Spinal cord (tissue), 10 donors: ENCODE results near the gene PRM1. TPM values are rescaled to one million over a fixed set of nuclear protein-coding genes. Genes with fewer than 3 reads are reported as not detected.
A peak's percentile ranks its signal among the peaks of the same experiment; 100 is the strongest.

Source experiments
- DNase-seq, 6 donors: peaks; one replicate each; pipeline versions ENCODE4 v3.0.0 to v3.0.0-alpha.2; 2013 to 2015; ENCODE audit warnings: low spot score in 6 of 6, low read depth in 4 of 6
- H3K27ac ChIP-seq: one replicate; pipeline ENCODE4 v1.5.1; 2013; ENCODE audit warnings: low read depth, low read length, control low read depth
- H3K27me3 ChIP-seq: one replicate; pipeline ENCODE4 v1.6.1; 2013; ENCODE audit warnings: low read length; ENCODE audit not compliant: control insufficient read depth, insufficient read depth
- H3K36me3 ChIP-seq: one replicate; pipeline ENCODE4 v1.6.1; 2013; ENCODE audit warnings: low read length; ENCODE audit not compliant: control insufficient read depth, insufficient read depth
- H3K4me1 ChIP-seq: one replicate; pipeline ENCODE4 v1.6.1; 2013; ENCODE audit warnings: low read length; ENCODE audit not compliant: control insufficient read depth, insufficient read depth
- H3K4me3 ChIP-seq: one replicate; pipeline ENCODE4 v1.5.1; 2013; ENCODE audit warnings: low read depth, low read length, control low read depth
- H3K9me3 ChIP-seq: one replicate; pipeline ENCODE4 v1.6.1; 2013; ENCODE audit warnings: low read length; ENCODE audit not compliant: control insufficient read depth, insufficient read depth
- WGBS: methylation state at CpG from one replicate; pipeline ENCODE4 v1.1.5; 2013; ENCODE audit warnings: missing lambda C conversion rate; ENCODE audit not compliant: insufficient coverage; 5-methylcytosine and 5-hydroxymethylcytosine counted together
- polyA plus RNA-seq, 2 donors: library from polyadenylated mRNA; unstranded; fragments of 120-200 nt; gene quantifications; one replicate each; pipeline ENCODE4 v1.2.1, GENCODE V29; 2013; ENCODE audit not compliant: insufficient read length in 2 of 2
- total RNA-seq, 2 donors: library from RNA; depleted of rRNA in 1 of 2; stranded (reverse); fragments of 120-200 nt in 1 of 2; fragments of >200 nt in 1 of 2; gene quantifications; one replicate each; pipeline versions ENCODE4 v1.2.3 to v1.2.4, GENCODE V29; 2013 to 2014
- donor health status: healthy.

Gene PRM1
- total and polyA plus RNA-seq, 4 donors, result not detected

GRCh38 chr16:11253995-11254912 lies 26.9 kb downstream of the PRM1 start:
- peak overlapping the region; percentile 14 for H3K4me3 ChIP-seq
- WGBS, result 16% methylated on average over 11 of the region's 29 CpGs
- peaks cover 2% of the 10 kb centered on the region for H3K27me3 ChIP-seq
- peaks cover 31% of the 10 kb centered on the region for H3K4me1 ChIP-seq
- no peaks in the 10 kb centered on the region for H3K9me3 ChIP-seq
- DNase-seq, result no peak
- no peak overlapping the region for H3K27ac ChIP-seq
- peaks cover 6% of the 10 kb centered on the region for H3K36me3 ChIP-seq

- Histone ChIP-seq H3K4me3 (no peak overlapping the region), H3K9me3 (no peaks in the 10 kb centered on the region), H3K27ac (no peak overlapping the region), H3K27me3 (peaks cover 2% of the 10 kb centered on the region), H3K4me1 (peaks cover 31% of the 10 kb centered on the region), H3K36me3 (peaks cover 8% of the 10 kb centered on the region)
- WGBS, result 79% methylated on average over 4 of the region's 5 CpGs
- no peak for DNase-seq
Measured at GRCh38 chr16:11253009-11253994, 27.8 kb downstream of the PRM1 start.

GRCh38 chr16:11252482-11252931 lies 28.6 kb downstream of the PRM1 start:
- Histone ChIP-seq H3K27me3 (peaks cover 2% of the 10 kb centered on the region), H3K4me1 (peaks cover 30% of the 10 kb centered on the region), H3K27ac (no peak overlapping the region), H3K36me3 (peaks cover 8% of the 10 kb centered on the region), H3K9me3 (no peaks in the 10 kb centered on the region), H3K4me3 (no peak overlapping the region)
- DNase-seq, result no peak
- WGBS, result 93% methylated on average over 4 of the region's 8 CpGs

- 72% methylated on average over 4 of the region's 18 CpGs for WGBS
- Histone ChIP-seq H3K4me1 (peaks cover 23% of the 10 kb centered on the region), H3K9me3 (no peaks in the 10 kb centered on the region), H3K36me3 (peaks cover 8% of the 10 kb centered on the region), H3K4me3 (no peak overlapping the region), H3K27me3 (peaks cover 2% of the 10 kb centered on the region), H3K27ac (no peak overlapping the region)
- no peak for DNase-seq
Measured at GRCh38 chr16:11251525-11252481, 29.3 kb downstream of the PRM1 start.

GRCh38 chr16:11250786-11251524 lies 30.2 kb downstream of the PRM1 start:
- H3K4me3 ChIP-seq, result no peak overlapping the region
- 100% methylated on average over 1 of the region's 10 CpGs for WGBS
- H3K27me3 ChIP-seq, result peaks cover 2% of the 10 kb centered on the region
- H3K36me3 ChIP-seq, result peaks cover 8% of the 10 kb centered on the region
- no peaks in the 10 kb centered on the region for H3K9me3 ChIP-seq
- H3K4me1 ChIP-seq, result peaks cover 16% of the 10 kb centered on the region
- no peak overlapping the region for H3K27ac ChIP-seq
- no peak for DNase-seq

GRCh38 chr16:11250091-11250785 lies 30.9 kb downstream of the PRM1 start:
- Histone ChIP-seq H3K4me1 (peaks cover 16% of the 10 kb centered on the region), H3K27me3 (peaks cover 2% of the 10 kb centered on the region), H3K4me3 (no peak overlapping the region), H3K36me3 (peaks cover 8% of the 10 kb centered on the region), H3K9me3 (no peaks in the 10 kb centered on the region), H3K27ac (no peak overlapping the region)
- no peak for DNase-seq
- 71% methylated on average over 15 of the region's 16 CpGs for WGBS

GRCh38 chr16:11249233-11250061 lies 31.7 kb downstream of the PRM1 start:
- 91% methylated on average over 61 of the region's 63 CpGs for WGBS
- no peak for DNase-seq
- Histone ChIP-seq H3K27me3 (no peaks in the 10 kb centered on the region), H3K4me3 (no peak overlapping the region), H3K9me3 (no peaks in the 10 kb centered on the region), H3K36me3 (peaks cover 8% of the 10 kb centered on the region), H3K27ac (no peak overlapping the region), H3K4me1 (peaks cover 10% of the 10 kb centered on the region)
